ENCODE data around the gene NOXA1. TPM values are rescaled to one million over a fixed set of nuclear protein-coding genes. Genes with fewer than 3 reads are reported as not detected.
A peak's percentile ranks its signal among the peaks of the same experiment; 100 is the strongest.

The NOXA1 gene
- total RNA-seq, 1 donor from 2014 or later, result 0.89 TPM

DNA sequence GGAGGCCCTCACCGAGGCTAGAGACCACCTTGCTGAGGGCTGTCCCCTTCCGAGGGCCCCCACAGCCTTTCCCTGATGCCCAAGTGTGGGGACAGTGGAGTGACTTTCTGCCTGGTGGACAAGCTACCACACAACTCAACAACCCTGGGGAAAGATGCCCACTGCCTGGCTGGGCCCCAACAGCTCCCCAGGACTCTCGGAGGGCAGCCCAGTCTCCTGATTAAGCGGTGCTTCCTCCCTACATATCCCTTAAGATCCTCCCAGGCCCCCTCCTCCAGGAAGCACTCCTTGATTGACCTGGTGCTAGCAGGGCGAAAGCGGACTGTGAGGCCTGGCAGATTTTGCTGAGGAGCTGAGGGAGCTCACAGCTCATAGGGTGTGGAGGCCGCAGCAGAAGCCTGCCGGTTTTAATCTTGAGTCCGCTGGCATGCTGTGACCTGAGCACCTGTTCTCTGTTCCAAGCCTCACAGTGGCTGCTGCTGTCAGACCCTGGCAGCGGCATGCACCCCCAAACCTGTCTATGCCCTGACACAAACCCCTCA lies 33.7 kb downstream of the NOXA1 start:
- no peaks in the 10 kb centered on the region for H3K36me3 Mint-ChIP-seq (ENCODE audit: low read depth)

DNA sequence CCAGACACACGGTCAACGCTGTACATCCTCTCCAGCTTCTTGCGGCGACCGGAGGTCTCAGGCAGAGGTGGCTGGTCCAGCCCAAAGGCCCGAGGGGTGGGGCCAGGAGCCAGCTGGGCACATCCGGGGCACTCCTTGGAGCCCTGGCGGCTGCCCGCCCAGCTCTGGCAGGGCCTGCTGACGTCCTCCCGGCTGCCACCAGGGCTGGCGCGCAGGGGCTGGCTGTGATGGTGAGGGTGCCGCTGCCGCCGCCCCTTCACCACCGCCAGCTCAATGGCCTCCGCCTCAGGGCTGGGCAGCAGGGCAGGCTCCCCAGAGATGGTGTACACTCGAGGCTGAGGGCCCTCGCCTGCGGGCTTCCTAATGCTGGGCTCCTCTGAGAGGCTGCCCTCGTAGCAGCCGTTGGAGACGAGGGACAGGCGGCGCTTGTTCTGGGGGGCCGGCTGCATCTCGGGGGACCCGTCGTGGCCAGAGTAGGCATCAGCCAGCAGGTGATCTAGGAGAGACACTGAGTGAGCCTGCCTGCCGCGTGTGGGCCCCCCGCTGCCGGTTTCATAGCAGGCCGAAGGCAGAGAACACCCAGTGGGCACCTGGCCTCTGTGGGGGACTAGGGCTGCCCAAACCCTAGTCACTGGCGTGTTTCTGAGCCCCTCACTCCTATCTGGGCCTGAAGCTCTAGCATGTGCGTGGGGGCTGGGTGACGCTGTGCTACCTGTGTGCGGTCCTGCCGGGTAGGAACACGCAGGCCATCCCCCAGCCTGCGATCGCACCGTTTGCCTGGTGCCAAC lies 34.4 kb downstream of the NOXA1 start:
- H3K4me3 Mint-ChIP-seq, result no peak overlapping the region
- H3K27me3 Mint-ChIP-seq (ENCODE audit: low read depth), result peaks cover 3% of the 10 kb centered on the region
- no peaks in the 10 kb centered on the region for H3K36me3 Mint-ChIP-seq (ENCODE audit: low read depth)
- DNase-seq (ENCODE audit: low read depth, low spot score), result no peak
- no peaks in the 10 kb centered on the region for H3K9me3 Mint-ChIP-seq
- no peak overlapping the region for H3K27ac Mint-ChIP-seq (ENCODE audit: unreplicated experiment)
- no peak for TF ChIP-seq CTCF (conservative IDR thresholded peaks at IDR 0.05)
- H3K4me1 Mint-ChIP-seq, result peaks cover 4% of the 10 kb centered on the region

More for the DNA sequence above, 33.7 kb downstream of the NOXA1 start:
- H3K9me3 Mint-ChIP-seq, result no peaks in the 10 kb centered on the region
- no peak for TF ChIP-seq CTCF (conservative IDR thresholded peaks at IDR 0.05)
- no peak for DNase-seq (ENCODE audit: low read depth, low spot score)
- H3K27me3 Mint-ChIP-seq (ENCODE audit: low read depth), result peaks cover 3% of the 10 kb centered on the region
- no peak overlapping the region for H3K27ac Mint-ChIP-seq (ENCODE audit: unreplicated experiment)
- peaks cover 4% of the 10 kb centered on the region for H3K4me1 Mint-ChIP-seq
- H3K4me3 Mint-ChIP-seq, result peak overlapping the region; percentile 56

- Mint-ChIP-seq H3K9me3 (no peaks in the 10 kb centered on the region), H3K4me1 (peaks cover 4% of the 10 kb centered on the region), H3K27ac (ENCODE audit: unreplicated experiment) (no peak overlapping the region), H3K27me3 (ENCODE audit: low read depth) (peaks cover 6% of the 10 kb centered on the region), H3K4me3 (no peak overlapping the region), H3K36me3 (ENCODE audit: low read depth) (no peaks in the 10 kb centered on the region)
- DNase-seq (ENCODE audit: low read depth, low spot score), result no peak
- TF ChIP-seq CTCF (conservative IDR thresholded peaks at IDR 0.05), result no peak
These were observed 35.3 kb downstream of the NOXA1 start for GRCh38 chr9:137458194-137459151.

GRCh38 chr9:137459152-137459600 lies 36.0 kb downstream of the NOXA1 start, which contains the start of gene NSMF:
Gene NSMF (minus strand): TSS chr9:137459334. CDS start chr9:137459102, 232 bp downstream.
- Mint-ChIP-seq H3K4me1 (no peaks in the 10 kb centered on the region), H3K4me3 (peak within 1 kb of the TSS; percentile 59), H3K9me3 (no peaks in the 10 kb centered on the region), H3K36me3 (ENCODE audit: low read depth) (no peaks in the 10 kb centered on the region), H3K27ac (ENCODE audit: unreplicated experiment) (peak within 1 kb of the TSS; percentile 35), H3K27me3 (ENCODE audit: low read depth) (peaks cover 3% of the 10 kb centered on the region)
- TF ChIP-seq CTCF (conservative IDR thresholded peaks at IDR 0.05), result no peak
- DNase-seq (ENCODE audit: low read depth, low spot score), result peak; percentile 92

All from neural crest cell (in vitro differentiated cells).